CD14-positive monocyte (primary cell): ENCODE data around the gene DNAAF3. TPM values are rescaled to one million over a fixed set of nuclear protein-coding genes. Genes with fewer than 3 reads are reported as not detected.
"Not testable (repeated sequence)": the region's sequence is repeated elsewhere in the genome, so short reads cannot be mapped to it uniquely, and the experiment has no call there.

Experiments used
- DNase-seq, 3 donors: peaks; one replicate each; pipeline ENCODE4 v3.0.0-alpha.2; 2011 to 2022
- H2AFZ ChIP-seq: 2 replicates; pipeline ENCODE4 v1.6.0; 2012; ENCODE audit warnings: mild to moderate bottlenecking, low read depth, low read length, inconsistent platforms; ENCODE audit not compliant: insufficient read depth, poor library complexity, severe bottlenecking
- H3K27ac ChIP-seq, 2 donors: 1 replicate in 1 of 2; 2 replicates in 1 of 2; pipeline ENCODE4 v1.5.1; 2012 to 2013; ENCODE audit warnings: low read length in 2 of 2, control low read depth in 1 of 2, inconsistent platforms in 1 of 2, low read depth in 1 of 2, mild to moderate bottlenecking in 1 of 2
- H3K27me3 ChIP-seq, 2 donors: one replicate each; pipeline versions ENCODE4 v1.6.0 to v1.6.1; 2011 to 2013; ENCODE audit warnings: low read length in 2 of 2; ENCODE audit not compliant: control insufficient read depth in 2 of 2, insufficient read depth in 2 of 2
- H3K36me3 ChIP-seq, 2 donors: replicated peaks in 1 of 2; 1 replicate in 1 of 2; 2 replicates in 1 of 2; pipeline versions ENCODE4 v1.5.1 to v1.6.1; 2012 to 2013; ENCODE audit warnings: low read length in 2 of 2, control low read depth in 1 of 2, inconsistent platforms in 1 of 2, mild to moderate bottlenecking in 1 of 2; ENCODE audit not compliant: insufficient read depth in 2 of 2, control insufficient read depth in 1 of 2
- H3K4me1 ChIP-seq, 2 donors: 1 replicate in 1 of 2; 2 replicates in 1 of 2; pipeline versions ENCODE4 v1.5.1 to v1.6.1; 2012 to 2013; ENCODE audit warnings: low read length in 2 of 2, control low read depth in 1 of 2, inconsistent platforms in 1 of 2, mild to moderate bottlenecking in 1 of 2, moderate library complexity in 1 of 2; ENCODE audit not compliant: insufficient read depth in 2 of 2, control insufficient read depth in 1 of 2
- H3K4me2 ChIP-seq: replicated peaks from 2 replicates; pipeline ENCODE3; 2012; ENCODE audit warnings: low read length, moderate library complexity, mild to moderate bottlenecking; ENCODE audit not compliant: poor library complexity, severe bottlenecking; ENCODE audit errors: extremely low read depth
- H3K4me3 ChIP-seq, 3 experiments: fragments of 200-600 bp in 1 of 3; sonication (generic) in 1 of 3; replicated peaks in 1 of 3; 1 replicate in 2 of 3; 2 replicates in 1 of 3; pipeline ENCODE4 v1.5.1; 2011 to 2013; ENCODE audit warnings: low read length in 3 of 3, mild to moderate bottlenecking in 3 of 3, control low read depth in 2 of 3, low read depth in 2 of 3, inconsistent platforms in 1 of 3, moderate library complexity in 1 of 3
- H3K79me2 ChIP-seq: 2 replicates; pipeline ENCODE4 v1.6.0; 2012; ENCODE audit warnings: mild to moderate bottlenecking, control low read depth, inconsistent platforms, low read length, moderate library complexity; ENCODE audit not compliant: insufficient read depth
- H3K9ac ChIP-seq: 2 replicates; pipeline ENCODE4 v1.6.0; 2017; ENCODE audit warnings: low read length, mild to moderate bottlenecking; ENCODE audit not compliant: insufficient read depth, poor library complexity, severe bottlenecking
- H3K9me3 ChIP-seq, 2 donors: replicated peaks in 1 of 2; 1 replicate in 1 of 2; 2 replicates in 1 of 2; pipeline versions ENCODE4 v1.5.1 to v1.6.1; 2012 to 2013; ENCODE audit warnings: low read length in 2 of 2, control low read depth in 1 of 2; ENCODE audit not compliant: control insufficient read depth in 1 of 2, insufficient read depth in 1 of 2
- H4K20me1 ChIP-seq: 2 replicates; pipeline ENCODE4 v1.6.0; 2012; ENCODE audit warnings: mild to moderate bottlenecking, low read length, control low read depth, moderate library complexity; ENCODE audit not compliant: insufficient read depth
- H3K27ac Mint-ChIP-seq, 7 donors: one replicate each; pipeline ENCODE4 v1.8.0; 2020; ENCODE audit warnings: mild to moderate bottlenecking in 7 of 7, mixed read lengths in 7 of 7, moderate library complexity in 6 of 7, inconsistent platforms in 2 of 7
- H3K27me3 Mint-ChIP-seq, 3 donors: one replicate each; pipeline ENCODE4 v1.8.0; 2021 to 2022; ENCODE audit warnings: low read depth in 3 of 3, mild to moderate bottlenecking in 3 of 3, mixed read lengths in 3 of 3, moderate library complexity in 3 of 3, inconsistent platforms in 1 of 3
- H3K36me3 Mint-ChIP-seq, 2 donors: one replicate each; pipeline ENCODE4 v1.8.0; 2020; ENCODE audit warnings: mixed read lengths in 2 of 2, inconsistent platforms in 1 of 2, mild to moderate bottlenecking in 1 of 2
- H3K4me1 Mint-ChIP-seq: one replicate; pipeline ENCODE4 v1.8.0; 2020; ENCODE audit warnings: mild to moderate bottlenecking, mixed read lengths
- H3K4me3 Mint-ChIP-seq, 2 donors: one replicate each; pipeline ENCODE4 v1.8.0; 2020; ENCODE audit warnings: mild to moderate bottlenecking in 2 of 2, mixed read lengths in 2 of 2, moderate library complexity in 1 of 2
- H3K9me3 Mint-ChIP-seq, 7 donors: one replicate each; pipeline ENCODE4 v1.8.0; 2020 to 2022; ENCODE audit warnings: mixed read lengths in 7 of 7, mild to moderate bottlenecking in 6 of 7, moderate library complexity in 6 of 7, inconsistent platforms in 2 of 7
- CTCF ChIP-seq: fragments of 200-600 bp; IDR thresholded peaks from one replicate; pipeline ENCODE4 v1.8.0; 2022; ENCODE audit warnings: antibody characterized with exemption, mild to moderate bottlenecking
- WGBS: methylation state at CpG from one replicate; pipeline ENCODE4 v1.1.5; 2013; ENCODE audit warnings: missing lambda C conversion rate; ENCODE audit not compliant: insufficient coverage; 5-methylcytosine and 5-hydroxymethylcytosine counted together
- intact Hi-C, 2 donors: fragments of 100-400 bp; cut with micrococcal nuclease; formaldehyde crosslinking; loops; one replicate each; pipeline versions ENCODE4 v1.15.0 to v1.15.1; 2023
- polyA plus RNA-seq, 3 donors: library from polyadenylated mRNA; depleted of rRNA in 1 of 3; unstranded in 2 of 3; stranded (reverse) in 1 of 3; fragments of 300-500 nt in 2 of 3; fragments of >200 nt in 1 of 3; fragmentation: Illumina TruSeq in 2 of 3; gene quantifications; 1 replicate in 2 of 3; 2 replicates in 1 of 3; pipeline ENCODE4 v1.2.3, GENCODE V29; 2012 to 2021

DNAAF3 gene
- polyA plus RNA-seq, 3 donors, result 0.19 TPM; not detected in 2

GRCh38 chr19:55173186-55173713, 6.8 kb upstream of the DNAAF3 start:
- Histone ChIP-seq H3K4me2 (peak overlapping the region; percentile 69), H3K4me3 (peak overlapping the region in 1 of 3 experiments; percentile 61), H2AFZ (peak overlapping the region; percentile 59), H3K9ac (no peak overlapping the region), H3K27me3 (peaks cover 22 to 88% of the 10 kb centered on the region in 2 donors), H3K4me1 (peaks cover 9 to 16% of the 10 kb centered on the region in 2 donors), H4K20me1 (no peaks in the 10 kb centered on the region), H3K9me3 (peaks cover 15 to 17% of the 10 kb centered on the region in 2 donors), H3K27ac (no peak overlapping the region), H3K79me2 (no peaks in the 10 kb centered on the region), H3K36me3 (no peaks in the 10 kb centered on the region)
- peaks cover 0 to 2% of the 10 kb centered on the region in 2 donors for H3K36me3 Mint-ChIP-seq
- intact Hi-C loops, result no loop called here
- no peak for TF ChIP-seq CTCF
- DNase-seq, result no peak
- H3K4me3 Mint-ChIP-seq, result peak overlapping the region; percentile 57 to 78
- 2% methylated on average over 31 of the region's 32 CpGs for WGBS
- no peak overlapping the region for H3K27ac Mint-ChIP-seq
- H3K4me1 Mint-ChIP-seq, result peaks cover 14% of the 10 kb centered on the region
- peaks cover 4 to 35% (median 20%) of the 10 kb centered on the region in 7 donors for H3K9me3 Mint-ChIP-seq
- H3K27me3 Mint-ChIP-seq, result peaks cover 77 to 94% (median 93%) of the 10 kb centered on the region in 3 donors

- H3K27me3 Mint-ChIP-seq, result peaks cover 74 to 92% (median 91%) of the 10 kb centered on the region in 3 donors
- H3K36me3 Mint-ChIP-seq, result peaks cover 0 to 2% of the 10 kb centered on the region in 2 donors
- Histone ChIP-seq H3K4me3 (no peak overlapping the region), H2AFZ (no peak overlapping the region), H3K4me2 (no peak overlapping the region), H3K27ac (no peak overlapping the region), H3K36me3 (no peaks in the 10 kb centered on the region), H3K79me2 (no peaks in the 10 kb centered on the region), H3K27me3 (peaks cover 20 to 86% of the 10 kb centered on the region in 2 donors), H3K9ac (no peak overlapping the region), H3K9me3 (peaks cover 15 to 17% of the 10 kb centered on the region in 2 donors), H4K20me1 (no peaks in the 10 kb centered on the region), H3K4me1 (peaks cover 9 to 16% of the 10 kb centered on the region in 2 donors)
- no peak for TF ChIP-seq CTCF
- peaks cover 14% of the 10 kb centered on the region for H3K4me1 Mint-ChIP-seq
- peak overlapping the region in 1 of 2 donors; percentile 76 for H3K4me3 Mint-ChIP-seq
- intact Hi-C loops, result no loop called here
- no peak for DNase-seq
- WGBS, result 10% methylated on average over 2 of the region's 12 CpGs
- H3K9me3 Mint-ChIP-seq, result peaks cover 4 to 37% (median 20%) of the 10 kb centered on the region in 7 donors
- no peak overlapping the region for H3K27ac Mint-ChIP-seq
These were observed 6.3 kb upstream of the DNAAF3 start for GRCh38 chr19:55172741-55173140.

GRCh38 chr19:55172318-55172717, 5.9 kb upstream of the DNAAF3 start:
- H3K27ac ChIP-seq, H2AFZ ChIP-seq, H3K27ac Mint-ChIP-seq, H3K36me3 ChIP-seq, H3K36me3 Mint-ChIP-seq, DNase-seq, H3K4me2 ChIP-seq, H3K79me2 ChIP-seq, H3K4me3 ChIP-seq, H4K20me1 ChIP-seq, intact Hi-C loops, H3K9ac ChIP-seq: not testable (repeated sequence)
- H3K27me3 Mint-ChIP-seq, result peaks cover 72 to 92% (median 91%) of the 10 kb centered on the region in 3 donors
- peaks cover 10 to 19% of the 10 kb centered on the region in 2 donors for H3K4me1 ChIP-seq
- H3K4me1 Mint-ChIP-seq, result peaks cover 14% of the 10 kb centered on the region
- peaks cover 15 to 17% of the 10 kb centered on the region in 2 donors for H3K9me3 ChIP-seq
- H3K4me3 Mint-ChIP-seq, result peak overlapping the region in 1 of 2 donors; percentile 76
- 53% methylated on average over 4 of the region's 9 CpGs for WGBS
- peaks cover 20 to 86% of the 10 kb centered on the region in 2 donors for H3K27me3 ChIP-seq
- peaks cover 4 to 39% (median 20%) of the 10 kb centered on the region in 7 donors for H3K9me3 Mint-ChIP-seq
